ENCODE results near the gene DDX10. TPM values are rescaled to one million over a fixed set of nuclear protein-coding genes. Genes with fewer than 3 reads are reported as not detected.

Gene DDX10
- polyA plus RNA-seq, 1 donor from 2014 or later, result 15.9 TPM

GRCh38 chr11:108909041-108909440 is 244.2 kb downstream of the DDX10 start:
- H3F3A ChIP-seq (ENCODE audit: insufficient read depth, low read length, poor library complexity, severe bottlenecking), result no peaks in the 10 kb centered on the region
- no peak for TF ChIP-seq SMC3 (conservative IDR thresholded peaks at IDR 0.05; ENCODE audit: poor library complexity)
- no peak for TF ChIP-seq EP300 (conservative IDR thresholded peaks at IDR 0.05; ENCODE audit: poor library complexity, severe bottlenecking)
- no peak for TF ChIP-seq TAF1 (IDR thresholded peaks at IDR 0.05; ENCODE audit: low read depth)
- TF ChIP-seq, protein P1, sequence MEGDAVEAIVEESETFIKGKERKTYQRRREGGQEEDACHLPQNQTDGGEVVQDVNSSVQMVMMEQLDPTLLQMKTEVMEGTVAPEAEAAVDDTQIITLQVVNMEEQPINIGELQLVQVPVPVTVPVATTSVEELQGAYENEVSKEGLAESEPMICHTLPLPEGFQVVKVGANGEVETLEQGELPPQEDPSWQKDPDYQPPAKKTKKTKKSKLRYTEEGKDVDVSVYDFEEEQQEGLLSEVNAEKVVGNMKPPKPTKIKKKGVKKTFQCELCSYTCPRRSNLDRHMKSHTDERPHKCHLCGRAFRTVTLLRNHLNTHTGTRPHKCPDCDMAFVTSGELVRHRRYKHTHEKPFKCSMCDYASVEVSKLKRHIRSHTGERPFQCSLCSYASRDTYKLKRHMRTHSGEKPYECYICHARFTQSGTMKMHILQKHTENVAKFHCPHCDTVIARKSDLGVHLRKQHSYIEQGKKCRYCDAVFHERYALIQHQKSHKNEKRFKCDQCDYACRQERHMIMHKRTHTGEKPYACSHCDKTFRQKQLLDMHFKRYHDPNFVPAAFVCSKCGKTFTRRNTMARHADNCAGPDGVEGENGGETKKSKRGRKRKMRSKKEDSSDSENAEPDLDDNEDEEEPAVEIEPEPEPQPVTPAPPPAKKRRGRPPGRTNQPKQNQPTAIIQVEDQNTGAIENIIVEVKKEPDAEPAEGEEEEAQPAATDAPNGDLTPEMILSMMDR (IDR thresholded peaks at IDR 0.05; ENCODE audit: poor library complexity, severe bottlenecking), result no peak
- TF ChIP-seq, protein P2, sequence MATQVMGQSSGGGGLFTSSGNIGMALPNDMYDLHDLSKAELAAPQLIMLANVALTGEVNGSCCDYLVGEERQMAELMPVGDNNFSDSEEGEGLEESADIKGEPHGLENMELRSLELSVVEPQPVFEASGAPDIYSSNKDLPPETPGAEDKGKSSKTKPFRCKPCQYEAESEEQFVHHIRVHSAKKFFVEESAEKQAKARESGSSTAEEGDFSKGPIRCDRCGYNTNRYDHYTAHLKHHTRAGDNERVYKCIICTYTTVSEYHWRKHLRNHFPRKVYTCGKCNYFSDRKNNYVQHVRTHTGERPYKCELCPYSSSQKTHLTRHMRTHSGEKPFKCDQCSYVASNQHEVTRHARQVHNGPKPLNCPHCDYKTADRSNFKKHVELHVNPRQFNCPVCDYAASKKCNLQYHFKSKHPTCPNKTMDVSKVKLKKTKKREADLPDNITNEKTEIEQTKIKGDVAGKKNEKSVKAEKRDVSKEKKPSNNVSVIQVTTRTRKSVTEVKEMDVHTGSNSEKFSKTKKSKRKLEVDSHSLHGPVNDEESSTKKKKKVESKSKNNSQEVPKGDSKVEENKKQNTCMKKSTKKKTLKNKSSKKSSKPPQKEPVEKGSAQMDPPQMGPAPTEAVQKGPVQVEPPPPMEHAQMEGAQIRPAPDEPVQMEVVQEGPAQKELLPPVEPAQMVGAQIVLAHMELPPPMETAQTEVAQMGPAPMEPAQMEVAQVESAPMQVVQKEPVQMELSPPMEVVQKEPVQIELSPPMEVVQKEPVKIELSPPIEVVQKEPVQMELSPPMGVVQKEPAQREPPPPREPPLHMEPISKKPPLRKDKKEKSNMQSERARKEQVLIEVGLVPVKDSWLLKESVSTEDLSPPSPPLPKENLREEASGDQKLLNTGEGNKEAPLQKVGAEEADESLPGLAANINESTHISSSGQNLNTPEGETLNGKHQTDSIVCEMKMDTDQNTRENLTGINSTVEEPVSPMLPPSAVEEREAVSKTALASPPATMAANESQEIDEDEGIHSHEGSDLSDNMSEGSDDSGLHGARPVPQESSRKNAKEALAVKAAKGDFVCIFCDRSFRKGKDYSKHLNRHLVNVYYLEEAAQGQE (IDR thresholded peaks at IDR 0.05; ENCODE audit: borderline replicate concordance), result no peak
- no peak for TF ChIP-seq EZH2 (IDR thresholded peaks at IDR 0.05; ENCODE audit: borderline replicate concordance, insufficient read depth, low read length, poor library complexity, severe bottlenecking)
- no peak for TF ChIP-seq RAD21 (conservative IDR thresholded peaks at IDR 0.05)
- no peak for TF ChIP-seq POLR2AphosphoS5 (IDR thresholded peaks at IDR 0.05)
- TF ChIP-seq MXI1 (conservative IDR thresholded peaks at IDR 0.05; ENCODE audit: poor library complexity, severe bottlenecking), result no peak
- H3K9me3 ChIP-seq (ENCODE audit: low read length), result no peaks in the 10 kb centered on the region
- no peak overlapping the region for H3K9ac ChIP-seq (ENCODE audit: low read length)
- H3K79me2 ChIP-seq (replicated peaks; ENCODE audit: insufficient read depth, low read length), result no peaks in the 10 kb centered on the region
- no peak overlapping the region for H3K4me2 ChIP-seq (ENCODE audit: low read length)
- no peaks in the 10 kb centered on the region for H4K20me1 ChIP-seq (ENCODE audit: insufficient read depth)
- H3K27ac ChIP-seq (ENCODE audit: low read length), result no peak overlapping the region
- H3K36me3 ChIP-seq (ENCODE audit: insufficient read depth, low read length), result no peaks in the 10 kb centered on the region
- H3K9me2 ChIP-seq (ENCODE audit: insufficient read depth, low read length), result no peaks in the 10 kb centered on the region
- no peak overlapping the region for H3K4me3 ChIP-seq (ENCODE audit: low read length)
- no peaks in the 10 kb centered on the region for H3K27me3 ChIP-seq (ENCODE audit: insufficient read depth, low read depth, low read length)
- H2AFZ ChIP-seq (ENCODE audit: low read depth, low read length), result no peak overlapping the region

- H3K9me2 ChIP-seq (ENCODE audit: insufficient read depth, low read length), result no peaks in the 10 kb centered on the region
- no peak overlapping the region for H3K9ac ChIP-seq (ENCODE audit: low read length)
- no peaks in the 10 kb centered on the region for H3K27me3 ChIP-seq (ENCODE audit: insufficient read depth, low read depth, low read length)
- H3K36me3 ChIP-seq (ENCODE audit: insufficient read depth, low read length), result no peaks in the 10 kb centered on the region
- H4K20me1 ChIP-seq (ENCODE audit: insufficient read depth), result no peaks in the 10 kb centered on the region
- no peak overlapping the region for H2AFZ ChIP-seq (ENCODE audit: low read depth, low read length)
- H3K9me3 ChIP-seq (ENCODE audit: low read length), result no peaks in the 10 kb centered on the region
- no peaks in the 10 kb centered on the region for H3K79me2 ChIP-seq (replicated peaks; ENCODE audit: insufficient read depth, low read length)
- no peak overlapping the region for H3K4me3 ChIP-seq (ENCODE audit: low read length)
- H3K27ac ChIP-seq (ENCODE audit: low read length), result no peak overlapping the region
- H3K4me2 ChIP-seq (ENCODE audit: low read length), result no peak overlapping the region
- H3F3A ChIP-seq (ENCODE audit: insufficient read depth, low read length, poor library complexity, severe bottlenecking), result no peaks in the 10 kb centered on the region
- TF ChIP-seq, protein P1 (IDR thresholded peaks at IDR 0.05; ENCODE audit: poor library complexity, severe bottlenecking), result no peak
- TF ChIP-seq, protein P2 (IDR thresholded peaks at IDR 0.05; ENCODE audit: borderline replicate concordance), result no peak
- no peak for TF ChIP-seq RAD21 (conservative IDR thresholded peaks at IDR 0.05)
- TF ChIP-seq EP300 (conservative IDR thresholded peaks at IDR 0.05; ENCODE audit: poor library complexity, severe bottlenecking), result no peak
- TF ChIP-seq POLR2AphosphoS5 (IDR thresholded peaks at IDR 0.05), result no peak
- no peak for TF ChIP-seq MXI1 (conservative IDR thresholded peaks at IDR 0.05; ENCODE audit: poor library complexity, severe bottlenecking)
- no peak for TF ChIP-seq TAF1 (IDR thresholded peaks at IDR 0.05; ENCODE audit: low read depth)
- no peak for TF ChIP-seq SMC3 (conservative IDR thresholded peaks at IDR 0.05; ENCODE audit: poor library complexity)
- TF ChIP-seq EZH2 (IDR thresholded peaks at IDR 0.05; ENCODE audit: borderline replicate concordance, insufficient read depth, low read length, poor library complexity, severe bottlenecking), result no peak
These were observed 245.1 kb downstream of the DDX10 start for GRCh38 chr11:108909921-108910320.
